Endometrial microvascular endothelial cells (primary cell): ENCODE data around the gene DPP4. TPM values are rescaled to one million over a fixed set of nuclear protein-coding genes. Genes with fewer than 3 reads are reported as not detected.
"Not testable (repeated sequence)": the region's sequence is repeated elsewhere in the genome, so short reads cannot be mapped to it uniquely, and the experiment has no call there.

Experiments
- in situ Hi-C: cut with HindIII; loops from 2 replicates; pipeline ENCODE4 v1.10.0; 2017; ENCODE audit warnings: low sequenced_read_pairs, low pct_unique_long_range_greater_than_20kb; ENCODE audit errors: inconsistent ontology term
- total RNA-seq: library from RNA; depleted of rRNA; stranded (reverse); fragments of >200 nt; gene quantifications from one replicate; pipeline ENCODE4 v1.2.3, GENCODE V29; 2015; ENCODE audit errors: inconsistent ontology term

Gene DPP4
- total RNA-seq, 1 donor from 2014 or later = 99.1 TPM

DNA sequence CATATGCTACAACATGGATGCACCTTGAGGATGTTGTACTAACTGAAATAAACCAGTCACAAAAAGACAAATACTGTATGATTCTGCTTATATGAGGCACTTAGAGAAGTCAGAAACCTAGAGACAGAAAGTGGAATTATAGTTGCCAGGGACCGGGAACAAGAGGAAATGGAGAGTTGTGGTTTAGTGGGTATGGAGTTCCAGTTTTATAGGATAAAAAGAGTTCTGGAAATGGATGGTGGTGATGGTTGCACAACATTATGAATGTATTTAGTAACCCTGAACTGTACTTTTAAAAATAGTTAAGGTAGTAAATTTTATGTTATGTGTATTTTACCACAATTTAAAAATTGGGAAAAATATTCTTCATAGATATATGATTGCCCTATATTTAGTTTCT lies 97.7 kb downstream of the DPP4 start:
- in situ Hi-C loops = no loop called here

DNA sequence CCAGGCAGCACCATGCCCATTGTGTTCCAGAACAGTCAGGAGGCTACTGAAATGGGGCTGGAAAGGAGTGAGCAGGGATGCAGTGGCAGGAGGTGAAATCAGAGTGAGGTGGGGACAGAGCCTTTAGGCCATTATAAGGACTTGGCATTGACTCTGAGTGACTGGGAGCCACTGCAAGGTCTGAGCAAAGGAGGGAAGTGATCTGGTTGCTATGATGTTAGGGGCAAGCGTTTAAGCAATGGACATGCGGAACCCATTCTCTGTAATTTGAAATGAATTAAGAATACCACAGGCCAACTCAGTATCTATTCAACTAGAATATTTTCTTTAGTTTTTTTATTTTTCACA lies 98.2 kb downstream of the DPP4 start:
- in situ Hi-C loops = no loop called here

DNA sequence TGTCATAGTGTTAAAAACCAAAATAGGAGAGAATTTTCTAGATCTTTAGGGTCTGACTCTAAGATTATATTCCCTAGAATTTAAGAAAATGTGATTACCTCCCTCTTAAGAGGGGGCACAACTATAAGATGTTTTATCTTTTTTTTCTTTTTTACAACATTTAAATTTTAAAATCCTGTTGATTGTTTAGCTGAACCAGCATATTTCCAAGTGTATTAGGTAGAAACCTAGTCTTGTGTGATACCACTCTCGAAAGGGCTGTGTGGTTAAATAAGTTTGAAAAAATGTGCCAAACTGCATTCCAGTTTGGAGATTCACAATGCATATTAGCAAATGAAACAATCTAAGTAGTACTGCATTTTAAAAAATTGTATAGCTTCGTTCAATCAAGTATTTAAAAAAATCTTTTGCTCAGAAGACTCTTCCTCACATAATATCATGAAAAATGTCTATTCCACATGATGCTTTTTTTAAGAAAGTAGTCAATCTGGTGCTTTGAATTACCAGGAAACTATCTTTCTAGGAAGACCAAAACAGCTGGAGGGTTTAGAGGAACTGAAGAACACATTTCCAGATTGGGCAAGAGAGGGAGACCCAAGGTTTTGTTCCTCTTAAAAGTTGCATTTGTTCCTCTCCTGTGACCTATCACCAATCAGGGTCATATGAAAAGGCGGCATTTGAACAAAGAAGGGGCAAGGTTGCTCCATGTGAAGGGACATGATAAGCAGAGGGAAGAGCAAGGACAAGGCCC lies 98.8 kb downstream of the DPP4 start:
- in situ Hi-C loops = no loop called here

DNA sequence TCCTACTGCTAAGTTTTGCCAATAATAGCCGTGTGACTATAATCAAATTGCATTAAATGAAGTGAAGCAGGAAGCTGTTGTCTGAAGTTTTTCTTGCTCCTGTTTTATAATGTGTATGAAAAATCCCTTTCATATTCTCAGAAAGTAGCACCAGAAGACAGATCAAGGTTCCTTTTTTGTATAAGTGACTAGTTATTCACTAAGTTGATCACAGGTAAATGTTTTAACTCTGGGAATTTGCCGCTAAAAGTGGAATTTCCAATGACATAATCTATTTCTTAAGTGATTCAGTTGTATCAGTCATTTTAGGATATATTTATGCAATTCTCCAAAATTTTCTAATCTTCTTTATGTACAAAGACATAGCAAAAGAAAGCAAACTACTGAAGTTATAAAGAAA lies 99.6 kb downstream of the DPP4 start:
- in situ Hi-C loops = no loop called here

DNA sequence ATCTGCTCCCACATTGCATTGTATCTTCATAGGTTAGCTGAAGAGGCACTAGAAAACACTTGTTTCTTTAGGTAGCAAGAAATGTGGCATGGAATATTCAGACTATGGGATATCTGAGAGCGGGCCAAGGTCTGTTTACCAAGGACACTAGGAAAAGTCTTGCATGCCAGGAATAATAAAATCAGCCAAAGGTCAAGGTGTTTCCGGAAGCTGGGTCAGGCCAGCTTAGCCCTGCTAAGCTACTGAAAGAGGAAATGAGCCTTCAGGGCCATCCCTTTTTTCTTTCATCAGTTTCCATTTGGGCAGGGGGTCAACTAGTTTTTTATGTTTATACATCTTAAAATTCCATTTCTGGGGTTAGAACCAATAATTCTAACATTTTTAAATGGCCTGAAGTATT lies 101.1 kb downstream of the DPP4 start:
- in situ Hi-C loops = no loop called here

DNA sequence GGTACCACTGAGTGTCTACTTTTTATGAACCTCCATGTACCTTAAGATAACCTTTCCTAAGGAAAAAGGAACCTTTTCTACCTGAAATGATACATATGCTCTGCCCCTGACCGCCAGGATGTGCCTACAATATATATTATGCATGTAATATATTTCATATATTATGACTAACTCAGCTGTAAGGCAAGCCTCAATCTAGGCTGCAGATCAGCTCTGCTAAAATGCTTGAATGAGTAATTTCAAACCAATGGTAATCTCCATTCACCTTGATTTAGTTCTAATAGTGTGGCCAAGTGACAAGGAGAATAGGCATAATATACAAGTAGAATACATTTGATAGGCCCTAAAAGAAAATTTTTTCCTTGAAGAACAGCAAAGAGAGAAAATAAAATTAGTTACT lies 101.8 kb downstream of the DPP4 start:
- in situ Hi-C loops = no loop called here

DNA sequence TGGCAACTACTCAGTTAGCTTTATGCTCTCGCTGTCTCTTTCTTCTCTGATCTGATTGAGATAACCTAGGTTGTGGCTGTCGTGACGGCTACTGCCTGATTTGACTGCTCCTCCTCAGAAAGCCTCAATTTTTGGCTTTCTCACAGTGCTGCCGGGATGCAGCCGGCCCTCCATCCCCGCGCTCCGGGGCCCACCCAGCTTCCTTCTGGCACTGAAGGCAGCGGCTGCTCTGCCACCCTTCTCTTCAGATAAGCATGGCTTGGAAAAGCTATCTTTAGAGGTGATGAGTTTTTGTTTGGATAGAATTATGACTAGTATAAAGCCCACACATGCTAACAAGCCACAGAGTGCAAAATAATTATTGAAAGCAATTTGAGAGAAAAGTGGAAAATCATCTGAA lies 102.5 kb downstream of the DPP4 start:
- in situ Hi-C loops = no loop called here

DNA sequence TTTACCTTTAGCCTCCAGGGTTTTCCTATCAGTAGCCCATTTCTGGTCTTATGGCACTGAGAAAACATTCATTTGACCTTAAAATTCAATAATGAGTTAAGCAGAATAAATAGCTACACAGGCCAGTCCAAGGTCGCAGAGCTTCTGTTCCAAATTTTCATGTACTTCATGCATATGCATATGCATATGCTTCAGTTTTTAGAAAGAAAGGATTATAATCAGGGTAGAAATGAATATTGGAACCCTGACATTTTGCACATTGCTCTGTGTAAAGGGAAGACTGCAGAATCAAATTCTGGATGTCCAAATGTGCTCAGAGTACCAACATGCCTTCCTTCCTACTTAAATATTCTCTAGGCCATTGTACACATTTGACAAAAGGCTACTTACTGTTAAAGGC lies 104.9 kb downstream of the DPP4 start:
- in situ Hi-C loops = no loop called here

DNA sequence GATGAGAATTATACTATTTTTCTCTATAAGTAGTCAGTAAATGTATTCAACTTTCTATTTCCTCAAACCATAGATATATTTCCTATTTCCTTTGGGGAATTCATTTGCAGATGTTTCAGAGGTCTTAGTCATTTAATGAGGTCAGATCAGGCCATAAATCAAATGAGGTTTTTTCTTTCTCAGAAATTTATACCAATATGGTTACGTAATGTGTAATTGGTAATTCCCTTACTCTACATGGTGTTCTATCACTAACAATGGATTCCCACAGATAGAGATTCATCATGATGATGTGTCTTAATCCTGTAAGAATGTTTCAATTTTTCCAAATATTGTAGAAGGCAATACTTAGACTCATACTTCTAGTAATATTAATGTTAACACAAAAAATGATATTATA lies 108.0 kb downstream of the DPP4 start:
- in situ Hi-C loops = no loop called here

DNA sequence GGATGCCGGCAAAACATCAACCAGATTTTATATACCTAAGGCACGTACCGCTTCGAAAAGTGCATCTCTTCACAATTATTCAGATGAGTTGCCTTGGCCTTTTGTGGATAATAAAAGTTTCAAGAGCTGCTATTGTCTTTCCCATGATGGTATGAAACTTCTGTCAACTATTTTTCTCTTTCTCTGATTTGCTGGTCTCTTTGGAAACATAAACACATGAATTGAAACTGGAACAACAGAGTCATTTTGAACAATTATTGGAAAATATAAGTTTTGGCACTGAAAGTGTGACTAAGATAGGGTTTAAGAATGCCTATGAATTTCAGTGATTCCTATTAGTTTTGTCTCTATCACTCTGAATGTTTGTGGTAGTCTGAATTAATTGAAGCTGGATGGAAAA lies 109.9 kb downstream of the DPP4 start:
- in situ Hi-C loops = no loop called here

DNA sequence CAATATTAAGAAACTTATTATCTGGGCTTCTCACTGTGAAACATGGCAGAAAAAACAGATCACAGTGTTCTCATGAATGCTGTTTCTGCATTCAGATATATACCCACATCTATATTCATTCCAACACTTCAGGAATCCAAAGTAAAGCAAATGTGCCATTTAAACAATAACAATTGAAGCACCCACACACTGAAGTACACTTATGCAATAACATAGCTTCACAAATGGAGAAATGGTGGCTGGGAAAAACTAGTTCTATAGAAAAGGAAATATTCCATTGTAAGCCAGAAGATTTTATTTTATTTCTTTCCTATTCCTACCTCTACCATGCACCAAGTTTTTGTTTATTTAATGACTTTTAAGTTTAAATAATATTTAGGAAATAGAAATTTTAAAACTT lies 111.9 kb downstream of the DPP4 start:
- in situ Hi-C loops = no loop called here

DNA sequence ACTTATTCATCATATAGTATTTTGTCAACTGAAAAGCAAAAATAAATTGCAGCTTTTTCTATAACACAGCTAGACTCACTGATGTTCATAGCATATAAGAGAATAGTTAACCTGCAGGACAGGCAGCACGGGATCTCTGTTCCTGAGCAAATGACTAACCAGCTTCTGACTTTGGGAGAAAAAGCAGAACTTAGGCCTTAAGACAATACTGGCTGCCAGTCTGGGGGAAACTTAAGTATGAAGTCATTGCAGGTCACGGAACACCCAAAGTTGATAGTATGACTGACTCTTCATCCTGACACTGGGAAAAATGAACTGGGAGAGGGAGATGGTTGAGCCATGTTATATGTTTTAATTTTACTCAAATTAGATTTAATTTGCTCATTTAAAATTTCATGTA lies 113.0 kb downstream of the DPP4 start:
- in situ Hi-C loops = no loop called here

DNA sequence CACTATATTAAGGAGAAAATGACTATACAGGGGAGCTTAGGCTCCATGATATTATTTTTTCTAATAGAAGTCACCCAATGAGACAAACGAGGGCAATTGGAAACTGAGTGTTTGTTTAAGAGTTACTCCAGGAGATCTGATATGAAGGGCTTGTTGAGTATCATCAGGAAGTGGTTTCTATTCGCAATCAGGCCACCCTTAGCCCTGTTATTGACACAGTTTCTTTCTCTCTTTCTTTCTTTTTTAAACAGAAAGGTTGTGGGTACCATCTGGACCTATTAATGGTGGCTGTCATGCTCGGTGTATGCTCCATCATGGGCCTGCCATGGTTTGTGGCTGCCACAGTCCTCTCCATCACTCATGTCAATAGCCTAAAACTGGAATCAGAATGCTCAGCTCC lies 117.3 kb downstream of the DPP4 start:
- in situ Hi-C loops = no loop called here

DNA sequence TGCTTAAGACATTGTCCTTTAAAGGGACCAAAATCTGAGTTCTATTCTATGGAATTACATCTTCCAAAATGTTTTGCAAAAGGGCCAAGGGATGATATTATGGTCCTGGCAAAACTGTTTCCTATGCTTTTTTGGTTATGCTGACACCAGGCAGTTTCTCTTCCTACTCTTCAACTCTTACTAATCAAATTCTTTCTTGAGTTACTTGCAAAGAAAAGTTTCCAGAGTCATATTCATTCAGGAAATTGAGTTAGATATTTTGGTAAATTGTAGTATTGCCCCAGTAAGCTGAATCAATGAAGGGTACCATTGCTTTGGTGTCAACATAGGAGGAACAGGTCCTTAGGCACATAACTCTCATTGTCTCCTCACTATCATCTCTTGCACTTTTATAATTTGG lies 118.8 kb downstream of the DPP4 start:
- in situ Hi-C loops = no loop called here

DNA sequence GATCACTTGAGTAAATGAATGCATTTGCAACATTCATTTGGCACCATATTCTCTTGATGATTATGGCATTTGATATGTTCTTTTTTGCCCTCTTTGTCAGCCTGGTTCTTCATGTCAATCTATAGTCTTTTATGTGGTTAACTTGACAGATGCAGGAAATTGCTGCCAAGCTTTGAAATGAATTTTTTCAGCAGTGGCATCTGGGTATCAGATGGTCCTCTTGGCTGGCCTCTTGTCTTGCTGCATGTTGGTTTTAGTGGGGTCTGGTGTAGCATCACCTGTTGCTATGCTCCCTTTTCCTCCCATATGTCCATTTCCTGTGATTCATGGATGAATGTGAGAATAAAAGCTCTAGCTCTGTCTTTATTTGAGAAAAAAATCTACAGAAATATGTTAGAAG lies 119.9 kb downstream of the DPP4 start:
- in situ Hi-C loops = no loop called here

DNA sequence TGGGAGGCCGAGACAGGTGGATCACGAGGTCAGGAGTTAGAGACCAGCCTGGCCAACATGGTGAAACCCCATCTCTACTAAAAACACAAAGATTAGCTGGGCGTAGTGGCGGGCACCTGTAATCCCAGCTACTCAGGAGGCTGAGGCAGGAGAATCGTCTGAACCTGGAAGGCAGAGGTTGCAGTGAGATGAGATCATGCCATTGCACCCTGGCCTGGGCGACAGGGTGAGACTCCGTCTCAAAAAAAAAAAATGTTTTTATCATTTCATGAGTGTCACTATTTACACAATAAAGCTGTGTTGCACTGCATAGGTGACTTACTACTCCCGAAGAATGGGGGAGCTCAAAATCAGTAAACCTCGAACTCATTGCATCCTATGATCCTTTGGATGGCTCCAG lies 120.6 kb downstream of the DPP4 start:
- in situ Hi-C loops = not testable (repeated sequence)

DNA sequence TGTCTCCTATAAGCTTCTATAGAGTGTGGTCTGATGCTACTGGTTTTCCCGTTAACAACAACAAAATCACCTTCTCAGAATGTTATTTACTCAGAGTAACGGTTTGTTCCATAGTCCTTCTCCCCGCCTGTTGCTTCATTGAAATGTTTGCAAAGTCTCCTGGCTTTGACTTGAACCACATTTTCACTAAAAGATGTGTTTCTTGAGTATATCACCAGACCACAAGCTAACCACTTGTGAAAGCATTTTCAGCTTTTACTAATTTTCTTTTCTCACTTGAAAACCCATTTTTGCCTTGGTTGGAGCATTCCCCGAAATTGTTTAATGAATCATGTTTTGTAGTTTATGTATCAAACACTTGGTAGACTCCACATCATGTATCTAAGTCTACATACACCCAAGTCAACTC lies 121.2 kb downstream of the DPP4 start:
- in situ Hi-C loops = no loop called here

DNA sequence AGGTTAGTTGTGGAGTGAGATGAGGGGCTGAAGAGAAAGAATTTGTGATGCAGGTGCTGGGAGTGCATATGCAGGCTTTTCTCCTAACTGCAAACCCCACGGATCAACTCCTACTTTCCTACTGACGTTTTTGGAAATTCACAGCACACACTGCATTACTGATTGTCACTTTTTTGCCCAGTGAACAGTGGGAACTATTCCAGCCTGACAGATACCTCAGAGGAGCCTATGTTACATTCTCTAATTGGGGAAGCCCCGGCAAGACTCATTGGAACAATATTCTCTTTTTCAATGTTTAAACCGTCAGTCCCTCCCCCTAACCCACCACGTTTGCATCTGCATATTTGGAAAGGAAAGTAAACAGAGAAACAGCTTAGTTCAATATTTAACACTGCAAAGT lies 126.2 kb downstream of the DPP4 start:
- in situ Hi-C loops = no loop called here

DNA sequence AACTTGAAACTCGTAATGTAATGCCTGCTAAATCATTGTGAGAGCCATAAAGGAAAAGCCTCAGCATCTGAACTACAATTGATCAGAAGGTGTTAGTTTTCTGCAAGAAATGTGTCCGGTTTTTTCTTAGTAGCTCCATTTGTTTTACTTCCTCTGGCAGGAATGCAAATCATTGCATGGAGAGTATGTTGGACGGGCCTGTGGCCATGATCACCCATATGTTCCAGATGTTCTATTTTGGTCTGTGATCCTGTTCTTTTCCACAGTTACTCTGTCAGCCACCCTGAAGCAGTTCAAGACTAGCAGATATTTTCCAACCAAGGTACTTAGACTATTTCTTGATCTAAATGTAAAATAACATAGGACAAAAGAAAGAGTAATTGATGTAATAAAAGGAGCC lies 126.6 kb downstream of the DPP4 start:
- in situ Hi-C loops = no loop called here

DNA sequence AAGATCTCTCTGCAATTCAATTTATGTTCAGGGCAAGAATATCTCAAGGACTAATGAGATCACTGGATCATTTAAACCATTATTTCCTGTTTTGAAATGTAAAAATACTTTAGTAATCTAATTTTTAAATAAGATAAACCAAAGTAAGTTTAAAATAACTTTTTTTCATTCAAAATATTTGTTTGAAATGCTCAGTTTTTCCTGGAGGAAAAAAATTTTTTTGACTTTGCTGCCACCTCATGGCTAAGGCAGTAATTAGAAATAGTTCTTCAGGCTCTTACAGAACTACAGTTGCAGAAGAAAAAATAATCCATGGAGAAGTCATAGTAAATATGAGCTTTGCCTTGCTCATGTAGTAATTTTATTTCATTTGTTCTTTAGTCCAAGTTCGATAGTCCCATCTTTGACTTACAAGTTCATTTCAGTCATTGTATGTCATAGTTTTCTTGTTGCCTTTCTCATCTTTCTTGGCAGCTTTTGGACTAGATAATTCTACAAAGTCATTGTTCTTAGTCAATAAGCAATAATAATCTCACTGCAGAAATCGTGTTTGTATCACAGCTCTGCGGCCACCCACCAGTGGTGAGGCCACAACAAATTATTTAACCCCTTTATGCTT lies 127.4 kb downstream of the DPP4 start:
- in situ Hi-C loops = no loop called here

DNA sequence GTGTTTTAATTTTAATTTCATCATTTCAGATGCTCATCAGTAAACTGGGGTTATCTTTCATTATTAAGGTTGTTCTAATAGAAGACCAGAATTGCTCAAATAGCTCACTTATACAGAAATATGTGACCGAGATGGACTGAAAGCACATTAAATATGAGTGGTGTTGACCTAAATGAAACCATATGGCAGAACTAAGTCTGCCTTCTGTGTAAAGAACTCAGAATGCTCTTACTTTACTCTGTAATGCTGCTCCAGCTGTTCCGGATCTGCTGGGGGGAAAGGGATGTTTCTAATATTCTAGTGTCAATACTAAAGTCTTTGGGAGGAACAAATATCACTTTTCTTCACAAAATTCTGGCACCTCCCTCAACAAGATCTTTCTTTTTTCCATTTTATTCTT lies 131.0 kb downstream of the DPP4 start:
- in situ Hi-C loops = no loop called here
